GM19351 (cell line): ENCODE results near the gene FAR2.
"Not testable (repeated sequence)": the region's sequence is repeated elsewhere in the genome, so short reads cannot be mapped to it uniquely, and the experiment has no call there.

Experiments
- ATAC-seq: cut with Tn5 transposase; IDR thresholded peaks from one replicate; pipeline ENCODE4 v1.9.1; 2021; ENCODE audit warnings: mild to moderate bottlenecking, moderate library complexity; ENCODE audit not compliant: unreplicated experiment

FAR2 gene

GRCh38 chr12:29273178-29273843 is 124.2 kb downstream of the FAR2 start:
- no peak for ATAC-seq

- ATAC-seq: no peak
Measured at GRCh38 chr12:29275834-29276233, 126.8 kb downstream of the FAR2 start.

GRCh38 chr12:29277231-29277630 is 128.2 kb downstream of the FAR2 start:
- ATAC-seq: no peak

GRCh38 chr12:29278673-29279420 is 129.8 kb downstream of the FAR2 start:
- no peak for ATAC-seq

- ATAC-seq: no peak
Measured at GRCh38 chr12:29281371-29282005, 132.4 kb downstream of the FAR2 start.

- no peak for ATAC-seq
Measured at GRCh38 chr12:29282031-29282816, 133.1 kb downstream of the FAR2 start.

- ATAC-seq: no peak
Measured at GRCh38 chr12:29283969-29284700, 135.1 kb downstream of the FAR2 start.

GRCh38 chr12:29286081-29286790 is 137.2 kb downstream of the FAR2 start:
- no peak for ATAC-seq

GRCh38 chr12:29287622-29288021 is 138.5 kb downstream of the FAR2 start:
- ATAC-seq: no peak

- ATAC-seq: no peak
Measured at GRCh38 chr12:29288031-29288430, 139.0 kb downstream of the FAR2 start.

- not testable (repeated sequence) for ATAC-seq
Measured at GRCh38 chr12:29290475-29290874, 141.4 kb downstream of the FAR2 start.

- ATAC-seq: no peak
Measured at GRCh38 chr12:29291226-29291625, 142.1 kb downstream of the FAR2 start.

GRCh38 chr12:29299633-29300032 is 150.6 kb downstream of the FAR2 start:
- no peak for ATAC-seq

GRCh38 chr12:29301114-29301513 is 152.0 kb downstream of the FAR2 start:
- ATAC-seq: no peak

- ATAC-seq: no peak
Measured at GRCh38 chr12:29304388-29304787, 155.3 kb downstream of the FAR2 start.

- ATAC-seq: no peak
Measured at GRCh38 chr12:29306266-29306665, 157.2 kb downstream of the FAR2 start.

- ATAC-seq: no peak
Measured at GRCh38 chr12:29306682-29307081, 157.6 kb downstream of the FAR2 start.

GRCh38 chr12:29309320-29309902 is 160.3 kb downstream of the FAR2 start:
- ATAC-seq: no peak

GRCh38 chr12:29310899-29311298 is 161.8 kb downstream of the FAR2 start:
- ATAC-seq: no peak

GRCh38 chr12:29314416-29314815 is 165.3 kb downstream of the FAR2 start:
- no peak for ATAC-seq
